ENCODE measurements around the gene TNKS1BP1.

- TF ChIP-seq CTCF (IDR thresholded peaks at IDR 0.05) = no peak
- TF ChIP-seq POLR2A (IDR thresholded peaks at IDR 0.05) = no peak
Observed at GRCh38 chr11:57283231-57283990, 41.3 kb downstream of the TNKS1BP1 start.
